MCF 10A (cell line): ENCODE results near the gene AUTS2. TPM values are rescaled to one million over a fixed set of nuclear protein-coding genes. Genes with fewer than 3 reads are reported as not detected.
"Not testable (repeated sequence)": the region's sequence is repeated elsewhere in the genome, so short reads cannot be mapped to it uniquely, and the experiment has no call there.

Source experiments
- BruUV-seq: library from RNA; stranded (reverse); fragments of 400-500 nt; replicated peaks from 2 replicates; lab custom pipeline; 2021; lab: Mats Ljungman, UMichigan
- CTCF ChIA-PET: fragments of 300-600 bp; sonication (Branson Sonifier 250); formaldehyde crosslinking; extraction: SDS; loops from one replicate; lab custom pipeline; 2021; ENCODE audit warnings: antibody characterized with exemption, inconsistent platforms; lab: Yijun Ruan, JAX
- POLR2A ChIA-PET: fragments of 300-600, 350-650 bp; sonication (Branson Sonifier 250); formaldehyde crosslinking; extraction: SDS; loops from one replicate; lab custom pipeline; 2020; ENCODE audit warnings: antibody characterized with exemption, inconsistent platforms; lab: Yijun Ruan, JAX
- DNase-seq: peaks from one replicate; pipeline ENCODE4 v3.0.0-alpha.2; 2018; ENCODE audit not compliant: unreplicated experiment
- H3K27ac Mint-ChIP-seq: one replicate; pipeline ENCODE4 v1.8.0; 2022; ENCODE audit warnings: mild to moderate bottlenecking, low read depth, mixed read lengths; ENCODE audit not compliant: unreplicated experiment
- H3K27me3 Mint-ChIP-seq: one replicate; pipeline ENCODE4 v1.8.0; 2022; ENCODE audit warnings: mixed read lengths; ENCODE audit not compliant: insufficient read depth, unreplicated experiment
- H3K36me3 Mint-ChIP-seq: one replicate; pipeline ENCODE4 v1.8.0; 2022; ENCODE audit warnings: mild to moderate bottlenecking, moderate library complexity, mixed read lengths; ENCODE audit not compliant: insufficient read depth, unreplicated experiment
- H3K4me1 Mint-ChIP-seq: one replicate; pipeline ENCODE4 v1.8.0; 2022; ENCODE audit warnings: mixed read lengths; ENCODE audit not compliant: insufficient read depth, unreplicated experiment
- H3K4me3 Mint-ChIP-seq: one replicate; pipeline ENCODE4 v1.8.0; 2022; ENCODE audit warnings: mild to moderate bottlenecking, moderate library complexity, mixed read lengths; ENCODE audit not compliant: unreplicated experiment
- H3K9me3 Mint-ChIP-seq: one replicate; pipeline ENCODE4 v1.8.0; 2022; ENCODE audit warnings: mixed read lengths; ENCODE audit not compliant: unreplicated experiment
- intact Hi-C: fragments of 100-400 bp; cut with micrococcal nuclease; formaldehyde crosslinking; loops from 2 replicates; pipeline ENCODE4 v1.14.1; 2022
- total RNA-seq: library from RNA; stranded (reverse); gene quantifications from 2 replicates; pipeline ENCODE4 v1.2.3, GENCODE V29; 2022
- TF ChIP-seq, protein P1 (sequence below): fragments of 200-600 bp; IDR thresholded peaks from one replicate; pipeline ENCODE4 v1.8.0; 2022; ENCODE audit warnings: antibody characterized with exemption, mild to moderate bottlenecking; ENCODE audit not compliant: unreplicated experiment

The AUTS2 gene
- total RNA-seq, 1 experiment from 2014 or later: 1.3 TPM

DNA sequence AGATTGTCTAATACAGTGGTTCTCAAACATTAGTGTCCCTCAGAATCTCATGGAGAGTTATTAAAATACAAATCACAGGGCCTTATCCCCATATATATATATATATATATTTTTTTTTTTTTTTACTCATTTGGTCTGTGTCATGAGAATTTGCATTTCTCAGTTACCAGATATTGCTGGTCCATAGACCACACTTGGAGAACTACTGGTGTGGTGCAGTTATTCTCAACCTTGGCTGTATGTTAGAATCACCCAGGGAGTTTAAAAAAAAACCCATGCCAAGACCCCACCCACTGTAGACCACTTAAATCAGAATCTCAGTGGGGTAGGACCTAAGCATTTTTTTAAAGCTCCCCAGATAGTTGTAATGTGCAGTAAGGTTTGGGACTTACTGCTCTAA is 179.9 kb downstream of the AUTS2 start:
- ChIA-PET CTCF (no interaction called here), POLR2A (no interaction called here)
- intact Hi-C loops: no loop called here
- Mint-ChIP-seq H3K4me3 (no peak overlapping the region), H3K36me3 (no peaks in the 10 kb centered on the region), H3K27me3 (no peaks in the 10 kb centered on the region), H3K9me3 (peaks cover 20% of the 10 kb centered on the region), H3K27ac (no peak overlapping the region), H3K4me1 (no peaks in the 10 kb centered on the region)
- BruUV-seq: no TSS peak
- TF ChIP-seq, protein P1, sequence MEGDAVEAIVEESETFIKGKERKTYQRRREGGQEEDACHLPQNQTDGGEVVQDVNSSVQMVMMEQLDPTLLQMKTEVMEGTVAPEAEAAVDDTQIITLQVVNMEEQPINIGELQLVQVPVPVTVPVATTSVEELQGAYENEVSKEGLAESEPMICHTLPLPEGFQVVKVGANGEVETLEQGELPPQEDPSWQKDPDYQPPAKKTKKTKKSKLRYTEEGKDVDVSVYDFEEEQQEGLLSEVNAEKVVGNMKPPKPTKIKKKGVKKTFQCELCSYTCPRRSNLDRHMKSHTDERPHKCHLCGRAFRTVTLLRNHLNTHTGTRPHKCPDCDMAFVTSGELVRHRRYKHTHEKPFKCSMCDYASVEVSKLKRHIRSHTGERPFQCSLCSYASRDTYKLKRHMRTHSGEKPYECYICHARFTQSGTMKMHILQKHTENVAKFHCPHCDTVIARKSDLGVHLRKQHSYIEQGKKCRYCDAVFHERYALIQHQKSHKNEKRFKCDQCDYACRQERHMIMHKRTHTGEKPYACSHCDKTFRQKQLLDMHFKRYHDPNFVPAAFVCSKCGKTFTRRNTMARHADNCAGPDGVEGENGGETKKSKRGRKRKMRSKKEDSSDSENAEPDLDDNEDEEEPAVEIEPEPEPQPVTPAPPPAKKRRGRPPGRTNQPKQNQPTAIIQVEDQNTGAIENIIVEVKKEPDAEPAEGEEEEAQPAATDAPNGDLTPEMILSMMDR: no peak
- no peak for DNase-seq

DNA sequence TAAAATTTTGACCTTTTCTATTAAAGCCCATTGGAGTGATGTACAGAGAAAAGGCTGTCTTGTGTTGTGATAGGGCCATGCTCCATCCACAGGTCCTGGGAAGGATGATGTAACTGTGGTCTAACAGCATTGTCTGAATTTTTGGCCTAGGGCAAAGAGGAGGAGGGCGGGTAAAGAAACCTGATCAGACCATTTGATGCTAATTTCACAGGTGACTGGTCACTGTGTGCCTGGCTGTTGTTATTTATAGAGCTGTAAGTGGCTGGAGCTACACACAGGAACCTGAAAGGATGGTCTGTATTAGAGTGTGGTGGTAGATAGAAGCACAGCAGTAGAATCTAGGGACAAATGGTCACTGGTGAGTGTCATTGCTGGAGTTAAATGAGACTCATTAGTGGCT is 182.1 kb downstream of the AUTS2 start:
- POLR2A ChIA-PET: no interaction called here
- intact Hi-C loops: no loop called here
- Mint-ChIP-seq H3K4me1 (no peaks in the 10 kb centered on the region), H3K36me3 (no peaks in the 10 kb centered on the region), H3K9me3 (peaks cover 24% of the 10 kb centered on the region), H3K4me3 (no peak overlapping the region), H3K27ac (no peak overlapping the region), H3K27me3 (no peaks in the 10 kb centered on the region)
- no TSS peak for BruUV-seq
- no peak for DNase-seq
- TF ChIP-seq, protein P1: no peak
- CTCF ChIA-PET: no interaction called here

DNA sequence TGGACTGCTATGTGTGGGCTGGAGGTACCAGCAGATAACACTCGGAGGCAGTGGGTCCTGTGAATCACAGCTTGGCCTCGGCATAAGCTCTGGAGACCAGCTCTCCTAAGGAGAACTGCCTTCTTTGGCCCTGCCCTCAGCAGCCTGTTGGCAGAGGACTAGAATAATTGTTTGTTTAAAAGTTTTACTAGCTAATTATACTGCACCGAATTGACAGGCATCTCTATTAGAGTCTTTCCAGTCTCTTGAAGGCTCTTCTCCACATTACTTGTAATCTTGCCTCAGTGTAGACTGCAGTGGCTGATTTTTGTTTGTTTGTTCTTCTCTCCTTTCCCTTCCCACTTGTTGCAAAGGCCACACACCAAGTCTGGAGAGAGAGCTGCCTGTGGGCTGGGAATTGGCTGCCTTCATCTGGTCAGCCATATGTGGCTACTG is 183.2 kb downstream of the AUTS2 start:
- Mint-ChIP-seq H3K27ac (no peak overlapping the region), H3K27me3 (no peaks in the 10 kb centered on the region), H3K36me3 (no peaks in the 10 kb centered on the region), H3K4me1 (no peaks in the 10 kb centered on the region), H3K4me3 (no peak overlapping the region), H3K9me3 (peaks cover 16% of the 10 kb centered on the region)
- no peak for DNase-seq
- CTCF ChIA-PET: no interaction called here
- TF ChIP-seq, protein P1: no peak
- POLR2A ChIA-PET: no interaction called here
- intact Hi-C loops: no loop called here
- BruUV-seq: no TSS peak

DNA sequence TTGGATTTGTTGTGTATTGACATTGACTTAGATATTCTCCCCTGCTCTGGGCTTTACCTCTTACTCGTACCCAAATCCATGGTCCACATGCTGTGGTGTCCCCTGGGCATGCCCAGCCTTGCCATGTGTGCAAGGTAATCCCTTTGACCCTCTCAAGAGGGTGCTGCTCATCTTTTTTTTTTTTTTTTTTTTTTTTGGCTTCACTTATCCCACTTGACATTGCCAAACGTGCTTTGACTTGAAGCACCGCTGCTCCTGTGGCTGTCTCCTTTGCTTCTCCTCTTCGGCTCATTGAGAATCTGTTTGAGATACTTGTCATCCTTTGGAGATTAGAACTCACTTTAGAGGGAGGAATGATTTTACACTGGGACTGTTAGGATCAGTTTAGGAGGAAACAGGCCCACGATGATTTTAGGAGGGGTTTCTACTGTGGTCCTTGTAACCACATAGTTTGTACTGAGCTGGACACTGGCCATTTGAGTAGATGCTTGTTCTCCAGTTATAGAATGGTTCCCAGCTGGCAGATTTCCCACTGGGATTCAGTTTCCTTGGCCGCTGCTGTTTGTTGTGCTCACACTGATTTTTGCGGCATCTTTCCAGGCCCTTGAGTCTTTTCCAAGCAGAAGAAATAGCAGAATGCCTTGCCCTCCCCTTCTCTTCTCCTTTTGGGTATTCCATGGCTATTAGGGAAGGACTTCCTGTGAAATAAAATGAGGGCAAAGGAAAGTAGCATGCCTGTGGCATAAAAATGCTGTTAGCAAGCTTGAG is 184.8 kb downstream of the AUTS2 start:
- TF ChIP-seq, protein P1: no peak
- Mint-ChIP-seq H3K27me3 (no peaks in the 10 kb centered on the region), H3K27ac (no peak overlapping the region), H3K4me1 (no peaks in the 10 kb centered on the region), H3K4me3 (no peak overlapping the region), H3K36me3 (no peaks in the 10 kb centered on the region), H3K9me3 (peaks cover 14% of the 10 kb centered on the region)
- POLR2A ChIA-PET: no interaction called here
- DNase-seq: no peak
- intact Hi-C loops: no loop called here
- BruUV-seq: no TSS peak
- CTCF ChIA-PET: no interaction called here

DNA sequence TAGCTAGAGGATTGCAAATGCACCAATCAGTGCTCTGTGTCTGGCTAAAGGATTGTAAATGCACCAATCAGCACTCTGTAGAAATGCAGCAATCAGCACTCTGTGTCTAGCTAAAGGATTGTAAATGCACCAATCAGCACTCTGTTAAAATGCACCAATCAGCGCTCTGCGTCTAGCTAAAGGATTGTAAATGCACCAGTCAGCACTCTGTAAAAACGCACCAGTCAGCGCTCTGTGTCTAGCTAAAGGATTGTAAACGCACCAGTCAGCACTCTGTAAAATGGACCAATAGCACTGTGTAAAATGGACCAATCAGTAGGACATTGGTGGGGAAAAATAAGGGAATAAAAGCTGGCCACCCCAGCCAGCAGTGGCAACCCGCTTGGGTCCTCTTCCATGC is 187.9 kb downstream of the AUTS2 start:
- H3K9me3 Mint-ChIP-seq: peaks cover 18% of the 10 kb centered on the region
- intact Hi-C loops, H3K4me1 Mint-ChIP-seq, H3K27me3 Mint-ChIP-seq, DNase-seq, H3K27ac Mint-ChIP-seq, BruUV-seq, H3K36me3 Mint-ChIP-seq, H3K4me3 Mint-ChIP-seq, POLR2A ChIA-PET: not testable (repeated sequence)
- CTCF ChIA-PET: interaction anchor here (0.7 kb wide), 1 partner anchor 10 kb away, joined by 3 read pairs; no protein-coding TSS in a partner anchor
